Heart left ventricle (tissue), 16 donors: ENCODE measurements around the gene TNFAIP3. TPM values are rescaled to one million over a fixed set of nuclear protein-coding genes. Genes with fewer than 3 reads are reported as not detected.

Source experiments
- ATAC-seq, 4 donors: fragments of 200-7000 bp; cut with Tn5 transposase; one replicate each; pipeline ENCODE4 v1.9.1; 2020 to 2022; ENCODE audit warnings: moderate library complexity in 4 of 4, mild to moderate bottlenecking in 3 of 4, moderate number of reproducible peaks in 1 of 4
- DNase-seq, 5 donors: peaks; one replicate each; pipeline ENCODE4 v3.0.0-alpha.2; 2020
- H3K27ac ChIP-seq, 12 donors: fragments of 200-600 bp; sonication (generic) in 4 of 12; one replicate each; pipeline versions ENCODE4 v1.5.0 to v1.8.0; 2016 to 2022; ENCODE audit warnings: mild to moderate bottlenecking in 2 of 12
- H3K27me3 ChIP-seq, 9 donors: fragments of 200-600 bp; sonication (generic) in 2 of 9; one replicate each; pipeline versions ENCODE4 v1.5.1 to v1.8.0; 2016 to 2022; ENCODE audit warnings: mild to moderate bottlenecking in 3 of 9
- H3K36me3 ChIP-seq, 9 donors: fragments of 200-600 bp; sonication (generic) in 2 of 9; one replicate each; pipeline versions ENCODE4 v1.5.0 to v1.8.0; 2018 to 2022; ENCODE audit warnings: mild to moderate bottlenecking in 2 of 9
- H3K4me1 ChIP-seq, 12 donors: fragments of 200-600 bp; sonication (generic) in 4 of 12; one replicate each; pipeline versions ENCODE4 v1.5.0 to v1.8.0; 2016 to 2022; ENCODE audit warnings: mild to moderate bottlenecking in 3 of 12
- H3K4me3 ChIP-seq, 12 donors: fragments of 200-600 bp; sonication (generic) in 4 of 12; one replicate each; pipeline versions ENCODE4 v1.5.0 to v1.8.0; 2017 to 2022; ENCODE audit warnings: mild to moderate bottlenecking in 9 of 12, moderate library complexity in 4 of 12
- H3K9me3 ChIP-seq, 12 donors: fragments of 200-600 bp; sonication (generic) in 4 of 12; one replicate each; pipeline versions ENCODE4 v1.5.0 to v1.8.0; 2016 to 2022; ENCODE audit warnings: mild to moderate bottlenecking in 1 of 12
- POLR2A ChIP-seq, 2 donors: fragments of 450-650 bp; IDR thresholded peaks; one replicate each; pipeline ENCODE4 v1.6.1; 2017; ENCODE audit warnings: antibody characterized with exemption in 2 of 2, mild to moderate bottlenecking in 2 of 2, moderate library complexity in 2 of 2
- WGBS, 4 donors: extraction: QIAGEN DNeasy Blood & Tissue Kit in 2 of 4; methylation state at CpG; one replicate each; pipeline versions ENCODE4 v1.1.5 to v1.1.7; 2013 to 2018; 5-methylcytosine and 5-hydroxymethylcytosine counted together
- intact Hi-C, 10 donors: fragments of 100-400 bp; cut with DNase I; formaldehyde crosslinking; loops; one replicate each; pipeline versions ENCODE4 v1.11.1 to v1.14.2; 2022
- polyA plus RNA-seq, 2 donors: library from polyadenylated mRNA; stranded (reverse); fragments of 200-250 nt; gene quantifications; one replicate each; pipeline ENCODE4 v1.2.3, GENCODE V29; 2013
- total RNA-seq, 9 donors: library from RNA; depleted of rRNA in 2 of 9; stranded (reverse); fragments of >200 nt in 2 of 9; fragmentation: NEBNext Ultra II Directional in 3 of 9; extraction: Animal tissue kit (Norgen Biotek cat#: 25700) in 3 of 9; gene quantifications; one replicate each; pipeline versions ENCODE4 v1.1.0 to v1.2.4, GENCODE V29; 2016 to 2023
- TF ChIP-seq, protein P1 (sequence below), 12 donors: fragments of 200-600 bp; sonication (generic) in 4 of 12; IDR thresholded peaks; one replicate each; pipeline versions ENCODE4 v1.5.0 to v1.8.0; 2018 to 2022; ENCODE audit warnings: antibody characterized with exemption in 12 of 12, mild to moderate bottlenecking in 5 of 12
- donor health status: ischemic (EF 13 %, LVEDD 7.1; RV severe dilation, severe dysfunction).
- donor health status: healthy with polysubstance abuse.
- donor health status: DM: no; HTN: yes; CAD: no.
- donor health status: DM: no; HTN: no; CAD: no.
- donor health status: ischemic (EF 25% LVEDD 6.9; RV normal size, moderate dysfunction).
- donor health status: ischemic (EF 25% LVEDD 5.7; RV mildly dilated, moderate dysfunction).
- donor health status: healthy.
- donor health status: DM: yes; HTN: yes; CAD: no.
- donor health status: ischemic (EF 35%, LVEDD 5.7; RV mildly dilated, moderate dysfunction).
- donor health status: nonischemic (EF 11% LVEDD 7.7; RV severe dilation, severe dysfunction).
- donor health status: DM: yes; HTN: yes; CAD: no.
- donor health status: PGD.
- donor health status: ischemic (EF 29% LVEDD 5.4; RV normal size, mild dysfunction).
- donor health status: nonischemic (EF 23%, LVEDD 6.1; RV moderate dilation, normal function).

The TNFAIP3 gene
- total and polyA plus RNA-seq, 11 donors, result 3.0 to 33.7 (median 4.7) TPM

DNA sequence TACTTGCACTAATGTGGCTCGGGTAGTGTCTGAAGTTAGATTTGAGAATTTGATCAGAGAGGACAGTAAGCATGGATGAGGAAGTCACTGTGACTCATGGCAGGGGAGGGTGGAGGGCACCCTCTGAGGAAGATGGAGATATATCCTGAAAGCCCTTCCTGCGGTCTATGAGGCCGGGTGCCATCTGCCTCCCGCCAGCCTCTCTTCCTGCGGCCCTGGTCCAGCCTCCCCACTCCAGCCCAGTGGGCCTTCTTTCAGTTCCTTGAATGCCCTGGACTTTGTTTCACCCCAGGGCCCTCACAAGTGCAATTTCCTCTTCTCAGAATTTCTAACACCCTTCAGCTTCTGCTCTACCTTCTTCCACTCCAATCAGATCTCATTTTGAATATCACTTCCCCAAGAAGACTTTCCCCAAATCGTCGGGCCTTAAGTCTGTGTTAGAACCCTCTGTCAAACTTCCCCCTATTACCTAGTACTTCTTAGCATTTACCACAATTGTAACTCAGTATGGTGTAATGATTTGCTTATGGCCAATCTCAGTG lies 20.2 kb upstream of the TNFAIP3 start:
- H3K9me3 ChIP-seq, result no peaks in the 10 kb centered on the region
- peak; percentile 52 to 82 (median 68) for DNase-seq

GRCh38 chr6:137847748-137848147 lies 19.3 kb upstream of the TNFAIP3 start:
- Histone ChIP-seq H3K27me3 (no peaks in the 10 kb centered on the region), H3K4me3 (no peak overlapping the region), H3K4me1 (peaks cover 0 to 41% (median 3%) of the 10 kb centered on the region in 12 donors), H3K27ac (peak overlapping the region in 1 of 12 donors; percentile 81), H3K9me3 (no peaks in the 10 kb centered on the region), H3K36me3 (no peaks in the 10 kb centered on the region)
- WGBS, 4 donors, result 90 to 93% (median 92%) methylated on average over 5 of the region's 5 CpGs
- intact Hi-C loops, result no loop called here
- ATAC-seq, result no peak
- TF ChIP-seq, protein P1, sequence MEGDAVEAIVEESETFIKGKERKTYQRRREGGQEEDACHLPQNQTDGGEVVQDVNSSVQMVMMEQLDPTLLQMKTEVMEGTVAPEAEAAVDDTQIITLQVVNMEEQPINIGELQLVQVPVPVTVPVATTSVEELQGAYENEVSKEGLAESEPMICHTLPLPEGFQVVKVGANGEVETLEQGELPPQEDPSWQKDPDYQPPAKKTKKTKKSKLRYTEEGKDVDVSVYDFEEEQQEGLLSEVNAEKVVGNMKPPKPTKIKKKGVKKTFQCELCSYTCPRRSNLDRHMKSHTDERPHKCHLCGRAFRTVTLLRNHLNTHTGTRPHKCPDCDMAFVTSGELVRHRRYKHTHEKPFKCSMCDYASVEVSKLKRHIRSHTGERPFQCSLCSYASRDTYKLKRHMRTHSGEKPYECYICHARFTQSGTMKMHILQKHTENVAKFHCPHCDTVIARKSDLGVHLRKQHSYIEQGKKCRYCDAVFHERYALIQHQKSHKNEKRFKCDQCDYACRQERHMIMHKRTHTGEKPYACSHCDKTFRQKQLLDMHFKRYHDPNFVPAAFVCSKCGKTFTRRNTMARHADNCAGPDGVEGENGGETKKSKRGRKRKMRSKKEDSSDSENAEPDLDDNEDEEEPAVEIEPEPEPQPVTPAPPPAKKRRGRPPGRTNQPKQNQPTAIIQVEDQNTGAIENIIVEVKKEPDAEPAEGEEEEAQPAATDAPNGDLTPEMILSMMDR (IDR thresholded peaks at IDR 0.05), result no peak
- TF ChIP-seq POLR2A (IDR thresholded peaks at IDR 0.05), result no peak
- no peak for DNase-seq

More for the DNA sequence above, 20.2 kb upstream of the TNFAIP3 start:
- Histone ChIP-seq H3K4me3 (no peak overlapping the region), H3K36me3 (no peaks in the 10 kb centered on the region), H3K4me1 (peaks cover 0 to 41% (median 3%) of the 10 kb centered on the region in 12 donors), H3K27me3 (no peaks in the 10 kb centered on the region), H3K27ac (peak overlapping the region in 2 of 12 donors; percentile 24 to 81)
- intact Hi-C loops, result no loop called here
- WGBS, 4 donors, result 80 to 88% (median 86%) methylated on average over 7 of the region's 7 CpGs
- no peak for TF ChIP-seq POLR2A (IDR thresholded peaks at IDR 0.05)
- TF ChIP-seq, protein P1 (IDR thresholded peaks at IDR 0.05), result no peak
- ATAC-seq, result peak; percentile 74 to 91 (median 82)

DNA sequence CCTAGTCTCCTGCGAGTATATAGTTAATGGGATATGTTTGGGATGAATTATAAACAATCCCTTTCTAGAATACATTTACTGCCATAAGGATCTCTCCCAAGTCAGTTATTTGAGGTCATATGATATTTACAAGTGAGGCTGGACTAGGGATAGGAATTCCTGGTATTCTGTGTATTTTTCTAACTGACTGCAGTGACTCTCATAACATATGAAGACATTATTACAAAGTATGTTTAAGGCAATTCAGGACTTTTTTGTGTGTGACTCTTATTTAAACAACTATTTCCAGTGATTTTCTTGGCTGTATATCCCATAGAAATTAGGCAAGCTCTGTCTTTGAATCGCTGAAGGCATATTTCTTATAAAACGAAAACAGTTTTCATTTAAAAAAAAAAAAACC lies 18.4 kb upstream of the TNFAIP3 start:
- TF ChIP-seq POLR2A (IDR thresholded peaks at IDR 0.05), result no peak
- TF ChIP-seq, protein P1 (IDR thresholded peaks at IDR 0.05), result no peak
- intact Hi-C loops, result no loop called here
- 77 to 80% (median 78%) methylated on average over 3 of the region's 3 CpGs for WGBS, 4 donors
- H3K4me1 ChIP-seq, result peaks cover 0 to 41% (median 3%) of the 10 kb centered on the region in 12 donors
- no peak for DNase-seq
- peak overlapping the region in 1 of 12 donors; percentile 56 for H3K27ac ChIP-seq
- H3K27me3 ChIP-seq, result no peaks in the 10 kb centered on the region
- H3K4me3 ChIP-seq, result no peak overlapping the region
- no peaks in the 10 kb centered on the region for H3K9me3 ChIP-seq
- H3K36me3 ChIP-seq, result no peaks in the 10 kb centered on the region
- no peak for ATAC-seq

DNA sequence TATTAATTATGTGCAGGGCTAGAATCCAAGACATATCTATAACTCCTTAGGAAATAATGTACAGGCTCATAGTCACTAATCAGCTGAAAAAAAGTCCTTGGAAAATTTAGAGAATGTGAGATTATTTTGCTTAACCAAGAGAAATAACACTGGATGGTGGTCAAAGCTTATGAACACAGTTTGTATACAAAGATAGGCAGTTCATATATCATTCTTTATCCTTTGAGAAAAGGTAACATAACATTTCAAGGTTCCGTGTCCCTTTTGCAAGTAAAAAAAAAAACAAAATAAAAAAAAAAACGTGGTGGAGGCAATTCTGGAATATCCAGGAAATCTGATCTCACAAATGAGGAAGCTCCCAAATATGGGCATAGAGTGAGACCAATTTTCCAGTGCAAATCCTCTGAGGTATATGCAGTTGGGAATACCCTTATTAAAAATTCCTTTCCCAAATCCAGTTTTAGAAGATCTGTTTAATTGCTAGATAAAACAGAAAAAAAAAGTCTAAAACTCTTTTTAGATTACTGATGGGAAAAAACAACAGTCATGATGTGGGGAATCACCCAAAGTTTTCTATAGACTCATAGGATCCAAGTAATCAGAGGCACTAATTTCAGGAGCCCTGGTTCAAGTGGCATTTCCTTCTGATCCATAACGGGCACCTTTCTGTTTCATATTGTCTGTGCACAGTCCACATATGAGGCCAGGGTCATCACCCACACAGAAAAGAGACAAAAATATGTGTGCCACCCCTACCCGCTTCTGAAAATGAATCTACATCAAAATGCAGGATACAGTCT lies 17.7 kb upstream of the TNFAIP3 start:
- TF ChIP-seq, protein P1 (IDR thresholded peaks at IDR 0.05), result no peak
- no peak for TF ChIP-seq POLR2A (IDR thresholded peaks at IDR 0.05)
- Histone ChIP-seq H3K4me1 (peaks cover 0 to 41% (median 3%) of the 10 kb centered on the region in 12 donors), H3K4me3 (no peak overlapping the region), H3K36me3 (no peaks in the 10 kb centered on the region), H3K27ac (peak overlapping the region in 1 of 12 donors; percentile 56), H3K27me3 (no peaks in the 10 kb centered on the region), H3K9me3 (no peaks in the 10 kb centered on the region)
- WGBS, 4 donors, result 43 to 53% (median 48%) methylated on average over 4 of the region's 4 CpGs
- intact Hi-C loops, result no loop called here
- DNase-seq, result no peak
- peak in 1 of 4 donors; percentile 53 for ATAC-seq
